Activated gamma-delta T cell (primary cell): Measurements from ENCODE around the gene ONECUT2.
"Not testable (repeated sequence)": the region's sequence is repeated elsewhere in the genome, so short reads cannot be mapped to it uniquely, and the experiment has no call there.

Source experiments
- DNase-seq: peaks from one replicate; lab custom pipeline; 2025; lab: John Stamatoyannopoulos, UW
- total RNA-seq, 2 donors: gene quantifications; one replicate each; lab custom pipeline; 2026; lab: John Stamatoyannopoulos, UW

The ONECUT2 gene
- 0 to 0.09 reads per million in 2 donors for total RNA-seq

DNA sequence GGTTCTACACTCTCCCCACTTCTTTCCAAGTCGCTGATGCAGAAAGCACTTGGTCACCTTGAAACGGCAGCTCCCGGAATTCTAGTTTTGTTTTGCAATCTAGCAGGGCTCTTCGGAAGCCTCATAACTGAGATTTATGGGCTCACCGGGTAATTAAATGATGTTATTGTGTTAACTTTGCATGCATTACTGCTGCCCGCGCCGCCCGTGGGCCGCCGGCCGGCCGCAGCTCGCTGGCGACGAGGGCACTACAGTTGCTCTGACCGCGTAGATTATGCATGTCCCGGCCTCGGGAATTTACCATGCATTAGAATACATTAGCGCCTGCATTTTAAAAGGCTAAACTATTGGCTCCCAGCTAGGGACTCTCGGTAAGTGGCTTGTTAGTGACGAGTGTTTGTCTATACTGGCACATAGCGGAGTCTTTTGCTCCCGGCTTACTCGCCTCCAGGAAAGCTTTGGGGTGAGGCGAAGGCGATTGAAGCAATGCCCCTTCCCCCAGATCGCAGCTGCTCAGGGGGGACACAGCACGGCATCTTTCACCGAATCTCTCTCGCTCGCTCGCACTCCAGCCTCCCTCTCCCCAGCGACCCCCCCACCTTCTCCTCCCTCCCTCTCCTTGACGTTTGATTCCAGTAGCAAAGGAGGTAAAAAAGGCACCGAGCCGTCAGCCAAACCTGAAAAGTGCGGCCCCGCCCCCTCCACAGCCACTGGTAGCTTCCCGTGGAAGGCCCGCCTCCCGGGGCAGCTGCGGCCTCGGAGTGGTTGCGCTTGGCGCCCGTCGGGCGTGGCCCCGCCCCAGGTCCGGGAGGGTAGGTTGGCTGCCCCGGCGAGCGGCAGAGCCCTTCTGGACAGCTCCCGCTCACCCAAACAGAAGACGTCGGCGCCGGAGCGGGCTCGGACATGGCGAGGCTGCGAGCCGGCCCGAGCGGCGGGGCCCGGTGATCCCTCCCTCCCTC lies at the start of gene ONECUT2:
Gene ONECUT2 (plus strand): TSS at position 839 of the 959 bp plus-strand sequence. CDS start 343 bp downstream, outside the sequence.
- DNase-seq, result peak; percentile 18

DNA sequence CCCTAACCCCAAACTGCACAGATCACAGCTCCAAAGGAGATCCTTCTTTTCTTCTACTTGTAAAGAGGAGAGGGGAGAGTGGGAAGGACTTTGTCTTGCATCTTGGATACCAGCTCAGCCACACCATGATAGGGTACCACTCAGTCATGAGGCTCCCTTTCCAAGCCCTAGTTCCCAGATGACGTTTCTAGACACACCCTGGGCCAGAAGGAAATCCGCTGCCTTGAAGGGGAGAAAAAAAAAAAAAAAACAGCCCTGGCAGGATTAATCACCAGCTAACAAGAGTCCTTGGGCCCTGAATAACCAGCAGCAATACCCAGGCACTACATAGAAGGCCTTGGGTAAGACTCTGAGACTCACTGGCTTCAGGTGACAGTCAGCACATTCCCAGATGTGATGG lies 45.9 kb upstream of the ONECUT2 start:
- DNase-seq, result no peak

DNA sequence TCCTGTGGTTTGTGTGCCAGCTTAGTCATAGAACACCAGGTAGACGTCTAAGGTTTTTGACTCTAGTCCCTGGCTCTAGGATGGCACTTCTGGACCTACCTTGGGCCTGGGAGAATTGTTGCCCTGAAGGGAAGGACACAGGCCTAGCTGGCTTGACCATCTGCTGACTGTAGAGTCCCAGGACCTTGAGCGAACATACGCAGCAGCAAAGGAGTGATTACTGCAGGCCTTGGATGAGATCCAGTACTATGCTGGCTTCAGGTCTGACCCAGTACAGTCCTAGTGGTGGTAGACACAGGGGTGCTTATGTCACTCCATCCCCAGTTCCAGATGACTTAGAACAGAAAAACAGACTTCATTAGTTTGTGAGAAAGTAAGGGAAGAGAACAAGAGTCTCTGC lies 45.1 kb upstream of the ONECUT2 start:
- DNase-seq, result no peak

DNA sequence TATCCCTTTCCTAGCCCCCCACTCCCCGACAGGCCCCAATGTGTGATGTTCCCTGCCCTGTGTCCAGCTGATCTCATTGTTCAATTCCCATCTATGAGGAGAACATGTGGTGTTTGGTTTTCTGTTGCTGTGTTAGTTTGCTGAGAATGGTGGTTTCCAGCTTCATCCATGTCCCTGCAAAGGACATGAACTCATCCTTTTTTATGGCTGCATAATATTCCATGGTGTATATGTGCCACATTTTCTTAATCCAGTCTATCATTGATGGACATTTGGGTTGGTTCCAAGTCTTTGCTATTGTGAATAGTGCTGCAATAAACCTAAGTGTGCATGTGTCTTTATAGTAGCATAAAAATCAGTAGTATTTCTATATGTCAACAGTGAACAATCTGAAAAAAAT lies 40.4 kb upstream of the ONECUT2 start:
- DNase-seq, result not testable (repeated sequence)

GRCh38 chr18:57396831-57397230 lies 38.3 kb upstream of the ONECUT2 start:
- not testable (repeated sequence) for DNase-seq

GRCh38 chr18:57397440-57398132 lies 37.6 kb upstream of the ONECUT2 start:
- DNase-seq, result no peak

- DNase-seq, result no peak
These were observed 30.8 kb upstream of the ONECUT2 start for GRCh38 chr18:57404345-57404744.

DNA sequence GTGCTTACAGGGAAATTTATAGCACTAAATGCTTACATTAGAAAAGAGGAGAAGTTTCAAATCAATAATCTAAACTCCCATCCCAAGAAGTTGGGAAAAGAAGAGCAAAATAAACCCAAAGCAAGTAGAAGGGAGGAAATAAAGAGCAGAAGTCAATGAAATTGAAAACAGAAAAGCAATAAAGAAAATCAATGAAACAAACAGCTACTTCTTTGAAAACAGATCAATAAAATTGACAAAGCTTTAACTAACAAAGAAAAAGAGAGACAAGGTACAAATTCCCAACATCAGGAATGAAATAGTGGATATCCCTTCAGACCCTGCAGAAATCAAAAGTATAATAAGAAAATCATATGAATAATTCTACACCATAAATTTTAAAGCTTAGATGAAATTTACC lies 25.5 kb upstream of the ONECUT2 start:
- DNase-seq, result no peak

DNA sequence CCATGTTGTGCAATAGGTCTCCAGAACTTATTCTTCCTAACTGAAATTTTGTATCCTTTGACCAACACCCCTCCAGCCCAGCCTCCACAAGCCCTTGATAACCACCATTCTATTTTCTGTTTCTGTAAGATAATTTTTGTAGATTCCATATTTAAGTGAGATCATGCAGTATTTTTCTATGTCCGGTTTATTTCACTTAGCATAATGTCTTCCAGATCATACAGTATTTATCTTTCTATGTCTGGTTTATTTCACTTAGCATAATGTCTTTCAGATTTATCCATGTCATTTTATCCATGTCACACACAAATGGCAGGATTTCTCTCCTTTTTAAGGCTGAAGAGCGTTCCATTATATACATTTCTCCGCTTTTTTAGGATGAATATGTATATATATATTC lies 24.4 kb upstream of the ONECUT2 start:
- no peak for DNase-seq

DNA sequence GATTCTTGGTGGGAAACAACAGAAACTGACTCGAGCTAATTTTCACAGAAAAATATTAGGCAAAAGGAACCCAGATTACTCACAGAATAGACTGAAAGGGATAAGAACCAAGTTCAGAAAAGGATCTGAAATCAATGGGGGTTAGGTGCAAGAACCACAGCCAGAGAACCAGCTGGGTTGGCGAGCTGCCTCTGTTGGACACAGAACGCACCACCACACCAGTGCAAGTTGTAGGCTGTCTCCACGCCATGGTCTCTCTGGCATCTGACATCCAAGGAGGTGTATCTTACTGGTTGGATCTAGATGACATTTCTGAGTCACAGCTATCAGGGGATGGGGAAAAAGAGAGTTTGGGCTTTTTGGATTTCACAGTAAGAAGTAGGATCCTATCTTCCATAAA lies 18.6 kb upstream of the ONECUT2 start:
- DNase-seq, result no peak

- no peak for DNase-seq
These were observed 12.8 kb upstream of the ONECUT2 start for GRCh38 chr18:57422313-57422872.

DNA sequence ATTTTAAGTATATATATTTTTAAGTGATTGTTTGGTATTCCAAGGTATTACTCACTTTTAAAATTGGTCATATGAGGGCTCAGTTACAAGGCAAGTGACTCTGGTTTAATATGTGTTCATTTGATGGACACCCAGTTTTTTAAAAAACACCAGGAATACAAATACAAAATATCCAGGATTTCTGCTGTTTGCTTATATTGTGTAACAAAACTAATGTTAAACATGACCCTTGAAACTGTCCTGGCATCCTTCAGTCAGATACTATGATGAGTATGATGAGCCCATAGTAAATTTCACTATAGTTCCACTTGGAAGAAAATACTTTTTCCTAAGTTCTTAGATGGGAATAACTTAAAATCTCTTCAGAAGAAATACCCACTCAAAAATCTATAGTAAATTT lies 11.4 kb upstream of the ONECUT2 start:
- DNase-seq, result no peak

DNA sequence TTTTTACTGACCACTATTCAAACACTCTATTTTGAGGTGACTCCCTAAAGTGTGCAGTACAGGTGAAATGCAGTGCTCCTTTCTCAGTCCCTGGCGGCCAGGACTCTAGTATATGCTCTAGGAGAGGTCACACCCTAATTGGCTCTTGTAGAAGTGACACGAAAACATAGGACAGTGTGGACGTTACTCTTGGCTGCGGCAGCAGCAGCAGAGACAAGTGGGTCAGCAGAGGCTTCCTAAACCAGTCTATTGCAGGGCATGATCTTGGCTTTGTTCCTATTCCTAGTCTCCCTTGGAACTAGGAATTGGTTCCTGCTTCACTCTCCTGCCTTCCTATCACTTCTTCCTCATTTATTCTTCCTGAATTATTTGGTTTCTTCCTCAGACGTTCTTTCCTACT lies 10.1 kb upstream of the ONECUT2 start:
- DNase-seq, result no peak

GRCh38 chr18:57426187-57426586 lies 9.0 kb upstream of the ONECUT2 start:
- no peak for DNase-seq

GRCh38 chr18:57427429-57428201 lies 7.6 kb upstream of the ONECUT2 start:
- no peak for DNase-seq

- DNase-seq, result no peak
These were observed 6.7 kb upstream of the ONECUT2 start for GRCh38 chr18:57428221-57429150.

- no peak for DNase-seq
These were observed 5.8 kb upstream of the ONECUT2 start for GRCh38 chr18:57429167-57430078.

DNA sequence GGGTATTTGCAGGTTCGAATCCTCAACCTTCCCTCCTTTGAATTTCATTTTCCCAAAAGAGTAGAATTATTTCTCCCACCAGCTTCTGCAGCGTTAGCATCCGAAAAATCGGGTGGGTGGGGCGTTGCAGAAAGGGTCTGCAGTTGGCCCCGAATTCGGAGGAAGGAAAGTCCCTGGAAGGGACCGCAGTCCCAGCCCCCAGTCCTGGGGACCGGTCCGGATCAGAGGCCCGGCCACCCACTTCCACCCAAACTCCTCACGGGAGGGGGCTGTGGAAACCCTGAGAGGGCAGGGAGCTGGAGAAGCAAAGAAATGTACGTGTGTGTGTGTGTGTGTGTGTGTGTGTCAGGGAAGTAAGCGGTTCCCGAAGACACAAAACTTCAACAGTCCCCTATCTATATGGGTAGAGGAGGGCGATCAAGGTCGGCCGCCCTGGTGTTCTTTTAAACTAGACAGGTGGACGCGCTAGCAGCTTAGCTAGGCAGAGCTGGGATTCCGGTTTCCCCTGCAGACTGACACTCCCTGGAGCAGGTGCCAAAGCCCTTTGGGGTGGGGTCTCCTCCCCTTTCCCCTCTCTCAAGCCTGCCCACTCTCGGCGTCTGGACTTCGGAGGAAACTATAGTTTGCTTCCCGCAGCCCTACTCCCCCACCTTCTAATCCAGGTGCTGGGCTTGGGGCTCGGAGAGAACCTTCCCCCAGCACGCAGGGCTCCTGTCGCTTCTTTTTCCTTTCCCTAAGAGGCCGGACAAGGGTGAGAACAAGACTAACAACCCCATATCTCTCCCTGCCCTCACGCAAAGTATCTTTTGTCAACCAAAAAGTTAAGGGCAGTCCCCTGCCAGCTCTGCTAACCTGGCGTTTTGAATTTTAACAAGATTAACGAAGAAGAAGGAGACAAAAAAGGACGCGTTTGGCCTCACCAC lies 4.8 kb upstream of the ONECUT2 start:
- no peak for DNase-seq

DNA sequence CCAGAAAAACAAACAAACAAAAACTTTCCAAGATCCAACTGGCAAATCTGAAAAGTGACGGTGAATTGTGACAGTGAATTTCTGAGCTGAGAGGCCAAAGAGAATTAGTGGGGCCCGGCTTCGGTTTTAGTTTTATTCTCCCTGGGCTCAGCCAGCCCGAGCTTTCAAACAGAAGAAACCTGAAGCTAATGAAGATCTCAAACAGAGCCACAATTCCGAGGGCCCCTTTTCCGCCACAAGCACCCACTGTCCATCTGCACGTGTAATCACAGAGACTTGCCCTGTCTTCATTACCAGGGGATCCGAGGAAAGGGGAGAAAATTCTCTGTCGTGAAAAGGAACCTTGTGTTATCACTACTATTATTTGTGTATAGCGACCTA lies 4.2 kb upstream of the ONECUT2 start:
- DNase-seq, result no peak
